Measurements from ENCODE around the gene LNPEP. TPM values are rescaled to one million over a fixed set of nuclear protein-coding genes. Genes with fewer than 3 reads are reported as not detected.
"Not testable (repeated sequence)": the region's sequence is repeated elsewhere in the genome, so short reads cannot be mapped to it uniquely, and the experiment has no call there.

LNPEP gene
- total RNA-seq, 1 donor from 2014 or later, result 37.7 TPM

GRCh38 chr5:97065475-97065874 lies 129.6 kb downstream of the LNPEP start:
- intact Hi-C loops (cut with micrococcal nuclease), result no loop called here
- H3K9me3 Mint-ChIP-seq, result no peaks in the 10 kb centered on the region
- no peak overlapping the region for H3K27ac Mint-ChIP-seq
- DNase-seq (ENCODE audit: low spot score), result no peak
- H3K27me3 Mint-ChIP-seq (ENCODE audit: insufficient read depth), result peaks cover 17% of the 10 kb centered on the region
- H3K4me3 Mint-ChIP-seq, result no peak overlapping the region
- H3K4me1 Mint-ChIP-seq (ENCODE audit: low read depth), result no peaks in the 10 kb centered on the region
- no peaks in the 10 kb centered on the region for H3K36me3 Mint-ChIP-seq (ENCODE audit: low read depth)

GRCh38 chr5:97067296-97067850 lies 131.5 kb downstream of the LNPEP start:
- Mint-ChIP-seq H3K4me3 (no peak overlapping the region), H3K36me3 (ENCODE audit: low read depth) (no peaks in the 10 kb centered on the region), H3K4me1 (ENCODE audit: low read depth) (no peaks in the 10 kb centered on the region), H3K27ac (no peak overlapping the region), H3K9me3 (no peaks in the 10 kb centered on the region), H3K27me3 (ENCODE audit: insufficient read depth) (peaks cover 16% of the 10 kb centered on the region)
- intact Hi-C loops (cut with micrococcal nuclease), result no loop called here
- no peak for DNase-seq (ENCODE audit: low spot score)

GRCh38 chr5:97070234-97070633 lies 134.4 kb downstream of the LNPEP start:
- Mint-ChIP-seq H3K27ac (no peak overlapping the region), H3K27me3 (ENCODE audit: insufficient read depth) (peaks cover 14% of the 10 kb centered on the region), H3K9me3 (no peaks in the 10 kb centered on the region), H3K4me1 (ENCODE audit: low read depth) (no peaks in the 10 kb centered on the region), H3K4me3 (no peak overlapping the region), H3K36me3 (ENCODE audit: low read depth) (no peaks in the 10 kb centered on the region)
- no peak for DNase-seq (ENCODE audit: low spot score)
- intact Hi-C loops (cut with micrococcal nuclease), result no loop called here

GRCh38 chr5:97071101-97071500 lies 135.2 kb downstream of the LNPEP start:
- H3K27ac Mint-ChIP-seq, result no peak overlapping the region
- H3K36me3 Mint-ChIP-seq (ENCODE audit: low read depth), result no peaks in the 10 kb centered on the region
- peaks cover 14% of the 10 kb centered on the region for H3K27me3 Mint-ChIP-seq (ENCODE audit: insufficient read depth)
- intact Hi-C loops (cut with micrococcal nuclease), result no loop called here
- H3K4me1 Mint-ChIP-seq (ENCODE audit: low read depth), result no peaks in the 10 kb centered on the region
- H3K9me3 Mint-ChIP-seq, result no peaks in the 10 kb centered on the region
- no peak overlapping the region for H3K4me3 Mint-ChIP-seq
- no peak for DNase-seq (ENCODE audit: low spot score)

- no peak overlapping the region for H3K27ac Mint-ChIP-seq
- H3K36me3 Mint-ChIP-seq (ENCODE audit: low read depth), result no peaks in the 10 kb centered on the region
- no peak overlapping the region for H3K4me3 Mint-ChIP-seq
- DNase-seq (ENCODE audit: low spot score), result no peak
- intact Hi-C loops (cut with micrococcal nuclease), result no loop called here
- no peaks in the 10 kb centered on the region for H3K9me3 Mint-ChIP-seq
- H3K4me1 Mint-ChIP-seq (ENCODE audit: low read depth), result no peaks in the 10 kb centered on the region
- H3K27me3 Mint-ChIP-seq (ENCODE audit: insufficient read depth), result peaks cover 8% of the 10 kb centered on the region
Measured at GRCh38 chr5:97071993-97072392, 136.1 kb downstream of the LNPEP start.

GRCh38 chr5:97072696-97073095 lies 136.8 kb downstream of the LNPEP start:
- H3K4me1 Mint-ChIP-seq (ENCODE audit: low read depth), result no peaks in the 10 kb centered on the region
- H3K27me3 Mint-ChIP-seq (ENCODE audit: insufficient read depth), result peaks cover 3% of the 10 kb centered on the region
- DNase-seq (ENCODE audit: low spot score), result no peak
- intact Hi-C loops (cut with micrococcal nuclease), result no loop called here
- H3K36me3 Mint-ChIP-seq (ENCODE audit: low read depth), result no peaks in the 10 kb centered on the region
- no peaks in the 10 kb centered on the region for H3K9me3 Mint-ChIP-seq
- H3K27ac Mint-ChIP-seq, result no peak overlapping the region
- no peak overlapping the region for H3K4me3 Mint-ChIP-seq

GRCh38 chr5:97073420-97073819 lies 137.5 kb downstream of the LNPEP start:
- H3K4me1 Mint-ChIP-seq (ENCODE audit: low read depth), result no peaks in the 10 kb centered on the region
- H3K27me3 Mint-ChIP-seq (ENCODE audit: insufficient read depth), result peaks cover 2% of the 10 kb centered on the region
- intact Hi-C loops (cut with micrococcal nuclease), result no loop called here
- H3K4me3 Mint-ChIP-seq, result no peak overlapping the region
- H3K9me3 Mint-ChIP-seq, result no peaks in the 10 kb centered on the region
- no peak overlapping the region for H3K27ac Mint-ChIP-seq
- no peaks in the 10 kb centered on the region for H3K36me3 Mint-ChIP-seq (ENCODE audit: low read depth)
- DNase-seq (ENCODE audit: low spot score), result no peak

- H3K9me3 Mint-ChIP-seq, result no peaks in the 10 kb centered on the region
- no peaks in the 10 kb centered on the region for H3K36me3 Mint-ChIP-seq (ENCODE audit: low read depth)
- no peak overlapping the region for H3K27ac Mint-ChIP-seq
Measured at GRCh38 chr5:97074859-97075489, 139.1 kb downstream of the LNPEP start.

GRCh38 chr5:97075649-97076048 lies 139.8 kb downstream of the LNPEP start:
- no peak overlapping the region for H3K27ac Mint-ChIP-seq
- no peaks in the 10 kb centered on the region for H3K9me3 Mint-ChIP-seq
- no peak overlapping the region for H3K4me3 Mint-ChIP-seq
- H3K4me1 Mint-ChIP-seq (ENCODE audit: low read depth), result no peaks in the 10 kb centered on the region
- no peaks in the 10 kb centered on the region for H3K36me3 Mint-ChIP-seq (ENCODE audit: low read depth)
- no peak for DNase-seq (ENCODE audit: low spot score)
- H3K27me3 Mint-ChIP-seq (ENCODE audit: insufficient read depth), result peaks cover 3% of the 10 kb centered on the region
- intact Hi-C loops (cut with micrococcal nuclease), result no loop called here

More at GRCh38 chr5:97074859-97075489, 139.1 kb downstream of the LNPEP start:
- no peak for DNase-seq (ENCODE audit: low spot score)
- H3K4me3 Mint-ChIP-seq, result no peak overlapping the region
- H3K4me1 Mint-ChIP-seq (ENCODE audit: low read depth), result no peaks in the 10 kb centered on the region
- intact Hi-C loops (cut with micrococcal nuclease), result no loop called here
- peaks cover 3% of the 10 kb centered on the region for H3K27me3 Mint-ChIP-seq (ENCODE audit: insufficient read depth)

- DNase-seq (ENCODE audit: low spot score), result no peak
- Mint-ChIP-seq H3K27me3 (ENCODE audit: insufficient read depth) (peaks cover 6% of the 10 kb centered on the region), H3K27ac (no peak overlapping the region), H3K4me3 (no peak overlapping the region), H3K9me3 (no peaks in the 10 kb centered on the region), H3K4me1 (ENCODE audit: low read depth) (no peaks in the 10 kb centered on the region), H3K36me3 (ENCODE audit: low read depth) (no peaks in the 10 kb centered on the region)
- intact Hi-C loops (cut with micrococcal nuclease), result no loop called here
Measured at GRCh38 chr5:97076098-97076497, 140.2 kb downstream of the LNPEP start.

- no peaks in the 10 kb centered on the region for H3K9me3 Mint-ChIP-seq
- no peak for DNase-seq (ENCODE audit: low spot score)
- no peak overlapping the region for H3K27ac Mint-ChIP-seq
- intact Hi-C loops (cut with micrococcal nuclease), result no loop called here
- peaks cover 6% of the 10 kb centered on the region for H3K27me3 Mint-ChIP-seq (ENCODE audit: insufficient read depth)
- peaks cover 7% of the 10 kb centered on the region for H3K4me1 Mint-ChIP-seq (ENCODE audit: low read depth)
- no peak overlapping the region for H3K4me3 Mint-ChIP-seq
- no peaks in the 10 kb centered on the region for H3K36me3 Mint-ChIP-seq (ENCODE audit: low read depth)
Measured at GRCh38 chr5:97077246-97077645, 141.4 kb downstream of the LNPEP start.

GRCh38 chr5:97078958-97079743 lies 143.3 kb downstream of the LNPEP start:
- Mint-ChIP-seq H3K9me3 (no peaks in the 10 kb centered on the region), H3K27me3 (ENCODE audit: insufficient read depth) (peaks cover 9% of the 10 kb centered on the region), H3K4me3 (no peak overlapping the region), H3K36me3 (ENCODE audit: low read depth) (no peaks in the 10 kb centered on the region), H3K27ac (no peak overlapping the region), H3K4me1 (ENCODE audit: low read depth) (peaks cover 8% of the 10 kb centered on the region)
- intact Hi-C loops (cut with micrococcal nuclease), result no loop called here
- DNase-seq (ENCODE audit: low spot score), result no peak

- DNase-seq (ENCODE audit: low spot score); H3K36me3 Mint-ChIP-seq (ENCODE audit: low read depth); H3K4me1 Mint-ChIP-seq (ENCODE audit: low read depth); H3K27ac Mint-ChIP-seq; H3K27me3 Mint-ChIP-seq (ENCODE audit: insufficient read depth); H3K4me3 Mint-ChIP-seq; H3K9me3 Mint-ChIP-seq; intact Hi-C loops (cut with micrococcal nuclease): not testable (repeated sequence)
Measured at GRCh38 chr5:97084782-97085458, 149.0 kb downstream of the LNPEP start.

All from activated T-helper 1 cell treated with anti-CD3 and anti-CD28 coated beads, Interleukin-12 subunit alpha, Interleukin-12 subunit beta, Interleukin-2, Interleukin-4 antibody, amounts not matched to agents 30 ng/mL and 10 ng/mL and 1 ng/mL, durations not matched to agents 14 hours and 24 hours and 36 hours (primary cell).